Thyroid gland (tissue), 4 donors: ENCODE measurements around the gene SCN3B. TPM values are rescaled to one million over a fixed set of nuclear protein-coding genes. Genes with fewer than 3 reads are reported as not detected.

Experiments
- DNase-seq, 2 donors: peaks; one replicate each; pipeline ENCODE4 v3.0.0-alpha.2; 2019
- H3K27ac ChIP-seq, 3 donors: fragments of 200-600 bp; sonication (generic); 1 replicate in 2 of 3; 2 replicates in 1 of 3; pipeline ENCODE4 v1.5.1; 2016 to 2019; ENCODE audit warnings: mild to moderate bottlenecking in 1 of 3, moderate library complexity in 1 of 3
- H3K27me3 ChIP-seq: fragments of 200-600 bp; sonication (generic); one replicate; pipeline ENCODE4 v1.5.1; 2019
- H3K36me3 ChIP-seq, 2 donors: fragments of 200-600 bp; sonication (generic); one replicate each; pipeline ENCODE4 v1.5.1; 2016 to 2019
- H3K4me1 ChIP-seq, 2 donors: fragments of 200-600 bp; sonication (generic); one replicate each; pipeline ENCODE4 v1.5.1; 2017 to 2019
- H3K4me3 ChIP-seq, 3 donors: fragments of 200-600 bp; sonication (generic); replicated peaks in 1 of 3; 1 replicate in 2 of 3; 2 replicates in 1 of 3; pipeline ENCODE4 v1.5.1; 2016; ENCODE audit warnings: mild to moderate bottlenecking in 1 of 3
- H3K9me3 ChIP-seq: fragments of 200-600 bp; sonication (generic); one replicate; pipeline ENCODE4 v1.5.1; 2017
- POLR2A ChIP-seq, 2 donors: fragments of 450-650 bp; IDR thresholded peaks; one replicate each; pipeline ENCODE4 v1.6.1; 2017; ENCODE audit warnings: antibody characterized with exemption in 2 of 2, mild to moderate bottlenecking in 2 of 2, moderate library complexity in 1 of 2
- WGBS, 2 donors: methylation state at CpG; one replicate each; pipeline ENCODE4 v1.1.5; 2017; 5-methylcytosine and 5-hydroxymethylcytosine counted together
- intact Hi-C: fragments of 100-400 bp; cut with DNase I; formaldehyde crosslinking; loops from one replicate; pipeline ENCODE4 v1.15.1; 2023
- total RNA-seq, 4 donors: library from RNA; depleted of rRNA; stranded (reverse); fragments of >200 nt; gene quantifications; one replicate each; pipeline ENCODE4 v1.2.3, GENCODE V29; 2016
- TF ChIP-seq, protein P1 (sequence below), 6 experiments: fragments of 200-600 bp in 3 of 6; fragments of 450-650 bp in 3 of 6; sonication (generic) in 3 of 6; IDR thresholded peaks; one replicate each; pipeline ENCODE4 v1.5.1; 2016 to 2019; ENCODE audit warnings: antibody characterized with exemption in 6 of 6, mild to moderate bottlenecking in 2 of 6, inconsistent platforms in 1 of 6, moderate library complexity in 1 of 6

SCN3B gene
- total RNA-seq, 4 donors from 2014 or later, result 6.6 to 15.3 (median 9.6) TPM

DNA sequence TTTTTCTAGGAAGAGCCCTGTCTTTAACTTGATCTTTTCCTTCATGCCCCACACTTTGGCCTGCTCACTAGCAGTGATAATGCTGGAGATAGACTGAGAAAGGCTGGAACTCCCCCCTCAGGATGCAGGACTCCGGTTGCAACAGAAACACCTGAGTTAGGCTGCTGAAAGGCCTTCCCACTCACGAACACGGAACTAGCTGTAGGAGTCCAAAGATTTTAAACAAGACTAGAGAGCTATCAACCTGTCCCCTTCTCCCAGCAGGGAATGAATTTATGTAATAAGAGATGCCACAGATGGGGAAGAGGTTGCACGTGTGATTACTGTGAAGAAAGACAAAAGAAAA is 13.0 kb downstream of the SCN3B start:
- Histone ChIP-seq H3K36me3 (no peaks in the 10 kb centered on the region), H3K27me3 (no peaks in the 10 kb centered on the region), H3K4me1 (no peaks in the 10 kb centered on the region), H3K4me3 (no peak overlapping the region), H3K27ac (no peak overlapping the region), H3K9me3 (no peaks in the 10 kb centered on the region)
- intact Hi-C loops, result no loop called here
- no peak for DNase-seq
- TF ChIP-seq POLR2A (IDR thresholded peaks at IDR 0.05), result no peak
- TF ChIP-seq, protein P1, sequence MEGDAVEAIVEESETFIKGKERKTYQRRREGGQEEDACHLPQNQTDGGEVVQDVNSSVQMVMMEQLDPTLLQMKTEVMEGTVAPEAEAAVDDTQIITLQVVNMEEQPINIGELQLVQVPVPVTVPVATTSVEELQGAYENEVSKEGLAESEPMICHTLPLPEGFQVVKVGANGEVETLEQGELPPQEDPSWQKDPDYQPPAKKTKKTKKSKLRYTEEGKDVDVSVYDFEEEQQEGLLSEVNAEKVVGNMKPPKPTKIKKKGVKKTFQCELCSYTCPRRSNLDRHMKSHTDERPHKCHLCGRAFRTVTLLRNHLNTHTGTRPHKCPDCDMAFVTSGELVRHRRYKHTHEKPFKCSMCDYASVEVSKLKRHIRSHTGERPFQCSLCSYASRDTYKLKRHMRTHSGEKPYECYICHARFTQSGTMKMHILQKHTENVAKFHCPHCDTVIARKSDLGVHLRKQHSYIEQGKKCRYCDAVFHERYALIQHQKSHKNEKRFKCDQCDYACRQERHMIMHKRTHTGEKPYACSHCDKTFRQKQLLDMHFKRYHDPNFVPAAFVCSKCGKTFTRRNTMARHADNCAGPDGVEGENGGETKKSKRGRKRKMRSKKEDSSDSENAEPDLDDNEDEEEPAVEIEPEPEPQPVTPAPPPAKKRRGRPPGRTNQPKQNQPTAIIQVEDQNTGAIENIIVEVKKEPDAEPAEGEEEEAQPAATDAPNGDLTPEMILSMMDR (IDR thresholded peaks at IDR 0.05), result no peak
- WGBS, 2 donors, result 64 to 66% methylated on average over 4 of the region's 4 CpGs

DNA sequence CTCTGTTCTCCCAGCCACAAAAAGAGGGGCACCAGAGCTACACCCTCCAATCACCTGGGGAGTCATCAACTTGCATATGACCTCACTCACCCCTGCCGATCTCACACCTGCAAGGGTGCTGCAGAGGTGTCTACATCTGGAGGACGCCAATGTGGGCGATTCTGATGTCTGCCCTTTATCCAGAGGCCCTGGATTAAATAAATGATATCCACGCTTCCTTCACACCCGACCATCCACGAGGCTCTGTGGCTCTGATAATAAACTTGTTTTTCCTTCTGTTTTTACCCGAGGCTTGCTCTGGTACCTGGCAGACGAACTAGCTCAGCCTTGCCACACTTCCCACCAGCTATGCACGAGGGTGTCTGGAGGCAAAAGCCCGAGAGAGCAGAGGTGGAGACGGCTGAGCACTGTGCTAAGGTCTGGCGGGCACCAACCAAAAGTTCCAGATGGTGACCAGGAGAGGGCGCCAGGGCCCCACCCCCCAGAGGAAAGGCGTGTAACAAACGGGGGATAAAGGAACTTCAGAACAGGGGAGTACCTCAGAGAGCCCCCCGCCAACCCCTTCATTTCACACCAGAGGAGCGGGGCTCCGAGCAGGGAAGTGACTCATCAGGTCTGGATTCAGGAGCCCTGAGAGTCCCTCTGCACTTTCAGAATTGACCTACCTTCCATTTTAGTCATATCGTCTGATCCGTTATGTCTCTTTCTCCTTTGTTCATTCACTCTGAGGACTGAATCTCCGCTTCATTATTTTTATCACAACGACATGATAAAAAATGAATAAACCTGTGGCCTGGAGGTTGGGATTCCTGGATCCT is 13.5 kb downstream of the SCN3B start:
- H3K9me3 ChIP-seq, result no peaks in the 10 kb centered on the region
- DNase-seq, result peak; percentile 44 to 47
- H3K4me1 ChIP-seq, result no peaks in the 10 kb centered on the region
- 31 to 33% methylated on average over 20 to 22 of the region's 22 CpGs for WGBS, 2 donors
- no peak overlapping the region for H3K4me3 ChIP-seq
- H3K36me3 ChIP-seq, result no peaks in the 10 kb centered on the region
- TF ChIP-seq POLR2A (IDR thresholded peaks at IDR 0.05), result no peak
- TF ChIP-seq, protein P1 (IDR thresholded peaks at IDR 0.05), result peak; percentile 29 to 88 (median 76)
- H3K27me3 ChIP-seq, result no peaks in the 10 kb centered on the region
- intact Hi-C loops, result no loop called here
- no peak overlapping the region for H3K27ac ChIP-seq

- Histone ChIP-seq H3K27ac (no peak overlapping the region), H3K4me1 (no peaks in the 10 kb centered on the region), H3K36me3 (no peaks in the 10 kb centered on the region), H3K4me3 (no peak overlapping the region), H3K27me3 (no peaks in the 10 kb centered on the region), H3K9me3 (no peaks in the 10 kb centered on the region)
- 85 to 89% methylated on average over 5 of the region's 5 CpGs for WGBS, 2 donors
- intact Hi-C loops, result no loop called here
- no peak for DNase-seq
- TF ChIP-seq POLR2A (IDR thresholded peaks at IDR 0.05), result no peak
- TF ChIP-seq, protein P1 (IDR thresholded peaks at IDR 0.05), result no peak
Observed at GRCh38 chr11:123640029-123640428, 14.4 kb downstream of the SCN3B start.

DNA sequence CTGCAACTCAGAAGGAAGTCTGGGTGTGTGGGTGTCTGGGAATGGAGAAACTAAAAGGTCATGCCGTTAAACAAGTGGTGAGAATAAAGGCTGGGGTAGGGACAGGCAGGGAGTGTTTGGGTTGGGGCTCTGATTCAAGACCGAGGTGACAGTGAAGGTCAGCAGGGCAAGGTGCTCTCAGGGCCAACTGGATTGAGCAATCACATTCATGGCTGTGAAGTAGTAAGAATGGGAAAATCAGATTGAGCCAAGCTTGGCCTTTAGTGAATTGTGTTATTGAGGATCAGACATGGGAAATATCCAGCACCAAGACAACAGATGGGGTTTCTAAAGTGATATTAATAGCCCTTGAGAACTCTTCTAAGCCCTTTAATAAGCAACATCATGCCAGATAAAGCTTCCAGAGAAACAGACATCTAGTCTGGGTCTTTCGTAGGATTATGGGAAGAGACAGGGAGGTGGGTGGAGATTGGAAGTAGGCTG is 24.3 kb downstream of the SCN3B start:
- Histone ChIP-seq H3K36me3 (no peaks in the 10 kb centered on the region), H3K4me1 (no peaks in the 10 kb centered on the region), H3K27ac (no peak overlapping the region), H3K27me3 (no peaks in the 10 kb centered on the region), H3K4me3 (no peak overlapping the region), H3K9me3 (no peaks in the 10 kb centered on the region)
- no peak for TF ChIP-seq POLR2A (IDR thresholded peaks at IDR 0.05)
- TF ChIP-seq, protein P1 (IDR thresholded peaks at IDR 0.05), result no peak
- 70 to 78% methylated on average over 3 of the region's 3 CpGs for WGBS, 2 donors
- intact Hi-C loops, result no loop called here
- no peak for DNase-seq

DNA sequence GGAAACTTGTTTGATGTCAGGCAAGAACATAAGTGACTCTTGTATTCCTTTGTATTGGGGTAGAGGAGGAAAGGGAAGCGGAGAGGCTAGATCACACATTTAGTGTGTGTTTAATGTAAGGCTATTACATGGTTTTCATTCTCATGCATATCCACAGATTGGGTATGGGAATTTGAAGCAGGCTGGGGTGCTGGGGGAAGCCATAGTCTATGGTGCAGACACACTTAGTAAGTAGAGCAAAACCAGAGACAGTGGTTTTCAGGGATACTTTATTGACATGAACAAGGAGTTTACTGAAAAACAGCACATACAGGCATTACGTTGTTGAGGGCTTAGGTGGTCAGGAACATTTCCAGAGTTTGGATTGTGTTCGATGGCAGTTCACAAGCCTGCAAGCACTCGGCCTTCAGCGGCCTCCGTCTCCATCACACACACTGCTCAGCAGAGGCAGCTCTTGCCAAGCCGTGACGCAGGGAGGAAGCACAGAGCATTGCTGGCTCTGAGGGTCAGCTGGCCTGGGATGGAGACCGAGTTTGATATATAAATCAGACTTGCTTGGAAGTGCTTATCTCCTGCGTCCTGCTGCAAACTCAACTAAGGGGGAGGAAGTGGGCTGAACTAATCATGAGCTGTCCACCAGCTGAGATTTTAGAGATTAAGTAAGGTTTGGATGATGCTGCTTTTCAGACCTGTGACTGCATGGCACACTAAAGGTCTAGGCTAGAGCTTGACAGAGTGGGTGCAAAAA is 25.3 kb downstream of the SCN3B start:
- DNase-seq, result peak; percentile 3 to 8
- intact Hi-C loops, result no loop called here

More for the DNA sequence above, 25.3 kb downstream of the SCN3B start:
- TF ChIP-seq, protein P1 (IDR thresholded peaks at IDR 0.05), result no peak
- TF ChIP-seq POLR2A (IDR thresholded peaks at IDR 0.05), result no peak
- no peak overlapping the region for H3K4me3 ChIP-seq
- no peaks in the 10 kb centered on the region for H3K9me3 ChIP-seq
- no peaks in the 10 kb centered on the region for H3K4me1 ChIP-seq
- 69 to 72% methylated on average over 10 of the region's 10 CpGs for WGBS, 2 donors
- no peaks in the 10 kb centered on the region for H3K27me3 ChIP-seq
- H3K36me3 ChIP-seq, result no peaks in the 10 kb centered on the region
- H3K27ac ChIP-seq, result no peak overlapping the region
